ENCODE results near the gene ACOX3.

DNA sequence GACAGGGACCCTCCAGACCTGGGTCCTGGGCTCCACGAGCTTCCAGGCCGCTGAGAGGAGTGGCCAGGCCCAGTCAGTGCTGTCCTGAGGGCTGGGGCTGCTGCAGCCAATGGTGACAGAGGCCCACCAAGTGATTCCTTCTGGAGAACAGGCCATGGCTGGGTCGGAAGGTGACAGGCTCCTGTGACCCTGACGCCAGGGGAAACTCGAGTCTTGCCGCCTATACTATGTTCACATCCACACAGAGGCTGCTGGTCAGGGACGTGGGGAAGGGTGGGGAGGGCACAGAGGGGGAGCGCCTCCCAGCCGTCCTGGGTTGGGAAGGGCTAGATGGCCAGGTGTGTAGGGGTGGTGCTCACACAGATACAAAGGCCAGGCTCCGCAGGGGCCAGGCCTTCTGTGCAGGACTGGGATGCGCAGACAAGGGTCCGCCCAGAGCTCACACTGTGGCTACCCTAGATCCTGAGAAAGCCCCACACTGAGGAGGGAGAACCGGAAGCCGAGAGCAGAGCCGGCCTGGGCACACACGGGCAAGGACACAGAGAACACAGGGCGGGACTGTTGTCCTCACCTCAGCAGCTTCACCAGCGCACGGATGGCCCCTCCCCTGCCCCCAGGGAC lies 89.6 kb downstream of the ACOX3 start:
- no peak for TF ChIP-seq CTCF (IDR thresholded peaks at IDR 0.05; ENCODE audit: control extremely low read depth in 1 of 3, insufficient read depth in 1 of 3, low read depth in 1 of 3, low read length in 3 of 3)
- no peak for TF ChIP-seq GABPA (IDR thresholded peaks at IDR 0.05; ENCODE audit: borderline replicate concordance, insufficient read depth, low read length)
- no peak for TF ChIP-seq POLR2A (IDR thresholded peaks at IDR 0.05; ENCODE audit: control extremely low read depth in 1 of 2, low read depth in 2 of 2, low read length in 2 of 2)
- no peak for TF ChIP-seq JUN (IDR thresholded peaks at IDR 0.05; ENCODE audit: low read depth, low read length)
- no peak for TF ChIP-seq TAF1 (IDR thresholded peaks at IDR 0.05; ENCODE audit: low read depth, low read length)
- no peak for TF ChIP-seq PHF8 (conservative IDR thresholded peaks at IDR 0.05; ENCODE audit: low read depth, low read length)
